ENCODE results near the gene POLR3A. TPM values are rescaled to one million over a fixed set of nuclear protein-coding genes. Genes with fewer than 3 reads are reported as not detected.

POLR3A gene
- 10 to 100 TPM; 17.9 to 21.3 TPM for total RNA-seq

GRCh38 chr10:78029269-78030226 lies at the start of gene POLR3A:
Gene POLR3A (minus strand): TSS chr10:78029515. CDS start chr10:78029407, 108 bp downstream.

GRCh38 chr10:78033637-78034470 lies 4.5 kb upstream of the POLR3A start, which contains the start of gene RPS24:
Gene RPS24 (plus strand): TSS chr10:78033863. CDS start chr10:78033902, 39 bp downstream.

GRCh38 chr10:77926566-77927401 lies 102.5 kb downstream of the POLR3A start, which contains the start of gene DLG5:
Gene DLG5 (minus strand): TSS chr10:77926755. CDS start chr10:77926520, 235 bp downstream.

Small RNA genes within 50 kb of the gene (small RNA-seq; reads per million reads assigned to genes)
- gene RF00017, result 0 reads per million in 2 donors

Other genes with a start within 250 kb of the POLR3A start
- 10 to 100 TPM; 14.5 to 15.0 TPM for gene DLG5, start 102.8 kb downstream of the POLR3A start, total RNA-seq
- gene RPS24, start 4.3 kb upstream of the POLR3A start, total RNA-seq, result 1,000 to 10,000 TPM in 1 of 2 donors, 100 to 1,000 TPM in 1; 879 to 1,024 TPM